ENCODE results near the gene MGRN1.

Gene MGRN1

DNA sequence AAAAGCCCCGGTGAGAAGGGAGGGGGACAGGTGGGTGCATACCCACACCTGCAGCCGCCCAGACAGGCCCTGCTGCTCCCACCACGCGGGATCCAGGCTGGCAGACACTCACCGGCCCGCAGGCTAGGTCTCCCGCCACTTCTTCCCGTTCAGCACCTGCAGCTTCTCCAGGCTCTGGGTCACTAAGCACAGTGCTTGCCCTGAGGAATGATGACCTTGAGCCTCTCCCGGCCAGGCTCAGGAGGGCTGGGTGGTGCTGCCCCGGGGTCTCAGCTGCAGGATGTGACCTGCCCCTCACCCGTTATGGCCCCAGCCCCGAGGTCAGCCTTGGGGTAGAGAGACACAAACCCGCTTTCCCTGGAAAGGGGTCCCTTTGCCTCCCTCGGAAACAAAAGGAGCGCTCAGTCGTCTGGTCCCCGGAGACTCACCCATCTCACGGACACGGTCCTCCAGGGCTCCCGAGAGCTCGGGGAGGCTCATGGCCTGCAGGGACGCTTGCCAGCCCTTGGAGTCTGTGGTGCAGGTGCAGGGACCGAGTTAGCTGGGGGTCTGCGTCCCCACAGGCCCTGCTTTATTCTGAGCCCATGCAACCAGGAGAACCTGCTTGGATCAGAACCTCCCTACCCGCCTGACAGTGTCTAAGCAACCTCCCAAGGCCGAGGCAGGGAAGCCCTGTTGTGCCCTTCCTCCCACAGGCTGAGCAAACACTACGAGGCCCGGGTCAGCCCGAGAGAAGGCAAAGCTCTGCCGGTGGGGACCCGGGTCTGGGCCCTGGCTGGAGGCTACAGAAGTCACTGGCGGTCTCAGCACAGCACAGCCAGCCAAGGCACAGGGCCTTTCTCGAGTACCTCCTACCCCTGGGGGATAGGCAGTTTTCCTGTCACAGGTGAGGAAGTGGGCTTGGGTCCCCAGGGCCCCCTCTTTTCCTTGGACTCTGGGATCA lies 72.5 kb downstream of the MGRN1 start:
- DNase-seq (ENCODE audit: low read depth in 1 of 2, low spot score in 1 of 2) = no peak

DNA sequence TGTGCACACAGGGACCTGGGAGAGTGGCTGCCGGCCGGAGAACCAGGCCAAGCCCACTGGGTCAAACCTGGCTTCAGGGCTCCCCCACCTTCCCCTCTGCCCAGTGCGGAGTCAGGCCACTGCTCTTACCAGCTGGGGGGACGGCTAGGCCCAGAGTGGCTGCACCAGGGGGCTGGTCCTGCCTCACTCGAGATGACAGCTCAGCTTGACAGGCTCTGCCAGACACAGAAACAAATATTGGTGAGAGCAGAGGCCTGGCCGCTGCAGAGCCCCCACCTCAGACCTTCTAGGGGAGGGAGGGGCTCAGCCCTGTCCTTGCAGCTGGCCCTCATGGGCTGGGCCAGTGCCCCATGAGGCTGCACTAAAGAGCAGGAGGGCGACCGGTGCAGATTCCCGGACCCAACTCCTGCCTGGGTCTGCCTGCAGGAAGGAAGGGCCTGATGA lies 73.2 kb downstream of the MGRN1 start:
- DNase-seq (ENCODE audit: low read depth in 1 of 2, low spot score in 1 of 2) = no peak

- no peak for DNase-seq (ENCODE audit: low read depth in 1 of 2, low spot score in 1 of 2)
Observed at GRCh38 chr16:4698321-4699045, 73.9 kb downstream of the MGRN1 start.

DNA sequence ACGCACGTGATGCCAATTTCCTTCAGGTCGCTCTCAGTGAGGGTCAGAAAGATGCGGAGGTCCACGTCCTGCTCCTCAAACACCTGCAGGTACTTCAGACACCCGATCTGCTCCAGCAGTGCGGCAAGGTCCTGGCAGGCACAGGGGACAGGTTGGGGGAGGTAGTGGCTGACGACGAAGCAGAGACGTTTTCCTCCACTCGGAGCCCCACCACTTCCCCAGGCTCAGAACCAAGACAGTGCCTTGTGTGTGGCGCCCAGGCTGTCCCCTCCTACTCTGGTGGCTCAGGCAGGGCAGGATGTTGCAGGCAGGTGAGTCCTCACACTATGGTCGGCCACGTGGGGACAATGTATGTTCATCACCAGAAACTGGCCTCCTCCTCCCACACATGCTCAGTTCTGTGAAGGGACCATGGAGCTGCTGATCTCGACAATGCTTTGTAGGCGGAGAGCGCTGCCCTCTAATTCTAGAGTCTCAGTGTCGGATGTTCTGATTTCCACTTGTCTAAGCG lies 74.5 kb downstream of the MGRN1 start:
- DNase-seq (ENCODE audit: low read depth in 1 of 2, low spot score in 1 of 2) = no peak

- no peak for DNase-seq (ENCODE audit: low read depth in 1 of 2, low spot score in 1 of 2)
Observed at GRCh38 chr16:4700380-4700996, 75.9 kb downstream of the MGRN1 start.

- no peak for DNase-seq (ENCODE audit: low read depth in 1 of 2, low spot score in 1 of 2)
Observed at GRCh38 chr16:4700997-4701743, 76.5 kb downstream of the MGRN1 start.

- no peak for DNase-seq (ENCODE audit: low read depth in 1 of 2, low spot score in 1 of 2)
Observed at GRCh38 chr16:4701791-4702465, 77.3 kb downstream of the MGRN1 start.

GRCh38 chr16:4702466-4702808 lies 77.8 kb downstream of the MGRN1 start:
- no peak for DNase-seq (ENCODE audit: low read depth in 1 of 2, low spot score in 1 of 2)

DNA sequence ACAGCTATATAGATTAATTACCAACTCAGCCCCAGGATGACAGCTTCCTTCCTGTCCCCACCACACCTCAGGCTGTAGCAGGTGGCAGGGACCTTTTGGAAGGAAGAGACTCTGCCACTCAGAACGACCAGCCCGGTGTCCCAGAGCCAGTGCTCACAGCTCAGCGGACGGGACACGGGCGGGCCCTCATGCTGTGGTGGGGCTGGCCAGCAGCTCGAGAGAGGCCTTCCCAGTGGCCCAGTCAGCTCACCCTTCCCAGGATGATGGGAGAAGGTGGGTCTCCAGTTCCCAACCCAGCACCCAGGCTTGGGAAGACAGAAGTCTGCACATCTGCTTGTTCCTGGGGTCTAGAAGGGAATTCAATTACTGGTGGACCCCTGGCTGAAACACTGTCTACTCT lies 79.3 kb downstream of the MGRN1 start:
- no peak for DNase-seq (ENCODE audit: low read depth in 1 of 2, low spot score in 1 of 2)

DNA sequence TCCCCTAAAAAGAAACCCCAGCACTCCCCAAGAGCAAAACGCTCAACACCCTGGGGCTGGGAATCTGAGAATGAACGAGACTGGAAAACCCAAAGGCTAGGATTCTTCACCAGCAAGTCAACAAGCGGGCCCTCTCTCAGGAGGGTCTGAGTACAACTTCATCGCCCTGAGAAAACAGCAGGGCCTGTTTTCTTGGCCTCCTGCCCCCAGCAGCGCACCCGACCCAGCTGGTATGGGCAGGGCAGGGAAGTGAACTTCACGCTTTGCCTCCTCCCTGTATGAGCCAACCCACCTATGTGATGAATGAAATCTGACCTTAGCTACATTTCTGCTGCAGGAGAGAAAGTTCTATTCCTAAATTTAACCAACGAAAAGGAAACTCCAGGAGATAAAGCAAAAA lies 79.9 kb downstream of the MGRN1 start:
- DNase-seq (ENCODE audit: low read depth in 1 of 2, low spot score in 1 of 2) = no peak

GRCh38 chr16:4704913-4705312 lies 80.3 kb downstream of the MGRN1 start:
- no peak for DNase-seq (ENCODE audit: low read depth in 1 of 2, low spot score in 1 of 2)

- DNase-seq (ENCODE audit: low read depth in 1 of 2, low spot score in 1 of 2) = no peak
Observed at GRCh38 chr16:4706871-4707270, 82.2 kb downstream of the MGRN1 start.

GRCh38 chr16:4709481-4709880 lies 84.9 kb downstream of the MGRN1 start:
- DNase-seq (ENCODE audit: low read depth in 1 of 2, low spot score in 1 of 2) = no peak

DNA sequence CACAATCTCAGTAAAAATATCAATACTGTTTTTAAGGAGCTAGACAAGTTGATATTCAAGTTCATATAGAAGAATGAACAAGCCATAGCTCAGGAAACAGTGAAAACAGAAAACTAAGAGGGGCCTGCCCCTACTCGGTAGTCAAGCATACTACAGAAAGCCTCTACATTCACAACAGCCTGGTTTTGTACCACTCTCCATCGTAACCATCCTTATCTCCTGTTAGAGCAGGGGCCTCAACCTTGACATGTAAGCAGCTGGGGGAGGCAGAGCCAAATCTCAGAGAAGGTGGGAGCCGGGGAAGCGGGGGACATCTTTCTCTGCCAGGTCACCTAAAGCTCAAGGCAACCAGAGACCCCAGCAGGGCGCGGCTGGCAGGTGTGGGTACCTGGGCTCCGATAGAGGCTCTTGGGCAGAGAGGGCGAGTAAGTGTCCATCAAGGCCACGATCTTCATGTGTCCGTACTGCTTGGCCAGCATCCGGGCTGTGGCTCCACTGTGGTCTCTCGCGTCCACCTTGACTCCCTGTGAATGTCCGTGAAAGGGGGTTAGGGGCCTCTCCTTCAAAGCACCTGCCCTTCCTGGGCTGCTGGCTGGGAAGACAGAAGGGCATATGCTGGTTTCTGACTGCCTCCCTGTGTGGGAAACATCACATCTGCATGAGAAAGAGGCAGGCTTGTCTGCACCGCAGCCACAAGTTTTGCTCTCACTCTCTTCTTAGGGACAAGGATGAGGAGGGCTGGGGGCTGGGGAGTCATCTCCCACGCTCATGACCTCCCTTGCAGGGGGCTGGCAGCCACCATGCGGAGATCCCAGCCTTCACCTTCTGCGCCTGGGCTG lies 89.3 kb downstream of the MGRN1 start:
- no peak for DNase-seq (ENCODE audit: low read depth in 1 of 2, low spot score in 1 of 2)

GRCh38 chr16:4714996-4715395 lies 90.4 kb downstream of the MGRN1 start:
- no peak for DNase-seq (ENCODE audit: low read depth in 1 of 2, low spot score in 1 of 2)

DNA sequence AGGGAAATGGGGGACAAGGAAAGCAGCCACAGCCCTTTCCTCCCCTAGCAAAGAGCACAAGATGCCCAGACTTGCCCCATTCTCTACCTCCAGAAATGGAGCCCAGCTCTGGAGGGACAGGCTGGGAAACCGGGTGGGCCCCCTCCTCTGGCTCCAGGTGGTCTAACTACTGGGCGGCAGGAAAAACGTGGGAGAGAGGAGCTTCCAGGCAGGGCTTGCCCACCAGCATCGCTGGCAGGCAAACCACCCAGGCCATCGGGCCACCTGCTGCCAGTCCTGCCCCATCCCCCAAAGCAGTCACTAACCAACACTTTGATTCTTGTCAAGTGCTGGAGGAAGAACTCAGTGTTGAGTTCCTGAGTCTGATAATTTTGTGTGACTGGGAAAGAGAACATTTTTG lies 93.8 kb downstream of the MGRN1 start:
- no peak for DNase-seq (ENCODE audit: low read depth in 1 of 2, low spot score in 1 of 2)

GRCh38 chr16:4723071-4723767 lies 98.6 kb downstream of the MGRN1 start:
- DNase-seq (ENCODE audit: low read depth in 1 of 2, low spot score in 1 of 2) = no peak

DNA sequence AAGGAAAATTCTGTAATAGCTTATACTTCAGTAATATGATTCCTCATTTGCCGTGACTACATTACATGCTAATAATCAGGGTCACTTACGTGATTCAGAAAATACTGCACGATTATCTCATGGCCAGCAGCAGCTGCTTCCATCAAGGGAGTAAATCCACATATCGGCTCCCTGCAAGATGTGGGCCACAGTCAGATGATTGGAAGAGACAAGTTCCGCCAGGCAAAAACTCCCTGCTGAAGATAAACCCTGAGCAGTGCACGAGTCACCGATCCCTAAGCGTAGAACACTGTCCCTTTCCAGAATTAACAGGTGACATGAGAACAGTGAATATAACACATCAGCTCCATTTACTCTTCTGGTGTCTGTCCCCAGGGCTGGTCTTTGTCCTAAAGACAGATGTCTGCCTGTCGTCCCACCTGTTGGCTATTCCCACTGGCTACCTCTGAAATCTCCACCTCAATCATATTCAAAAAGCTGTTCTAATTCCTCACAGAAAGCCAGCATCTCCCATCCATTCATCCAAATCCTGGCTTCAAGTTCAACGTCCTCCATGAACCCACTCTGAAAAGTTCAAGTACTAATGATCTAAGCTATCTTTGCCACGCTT lies 100.1 kb downstream of the MGRN1 start:
- DNase-seq (ENCODE audit: low read depth in 1 of 2, low spot score in 1 of 2) = no peak

- no peak for DNase-seq (ENCODE audit: low read depth in 1 of 2, low spot score in 1 of 2)
Observed at GRCh38 chr16:4726616-4727015, 102.0 kb downstream of the MGRN1 start.

Measured in activated T-helper 1 cell treated with anti-CD3 and anti-CD28 coated beads, Interleukin-2, amount 50 U/mL, for 16 hours (primary cell).